GM10266 (cell line): ENCODE measurements around the gene TECPR2.

Experiments
- DNase-seq: peaks from one replicate; pipeline ENCODE4 v3.0.0; 2012; ENCODE audit errors: extremely low spot score
- CTCF ChIP-seq: IDR thresholded peaks from 2 replicates; pipeline ENCODE4 v1.5.1; 2012; ENCODE audit warnings: mild to moderate bottlenecking, low read depth; ENCODE audit not compliant: control insufficient read depth, insufficient read depth; ENCODE audit errors: missing control alignments

TECPR2 gene

GRCh38 chr14:102317564-102318248 is 45.0 kb upstream of the TECPR2 start:
- peak; percentile 57 for DNase-seq
- peak; percentile 36 for TF ChIP-seq CTCF

- no peak for DNase-seq
- no peak for TF ChIP-seq CTCF
Observed at GRCh38 chr14:102318781-102319276, 43.9 kb upstream of the TECPR2 start.

- DNase-seq, result peak; percentile 96
- TF ChIP-seq CTCF, result no peak
Observed at GRCh38 chr14:102319351-102320032, 43.2 kb upstream of the TECPR2 start, which contains the start of gene ZNF839. ZNF839 (plus strand) TSS chr14:102319746; CDS start chr14:102319766, 20 bp downstream.

GRCh38 chr14:102320033-102320660 is 42.6 kb upstream of the TECPR2 start:
- peak; percentile 49 for DNase-seq
- no peak for TF ChIP-seq CTCF

GRCh38 chr14:102320671-102321455 is 41.9 kb upstream of the TECPR2 start:
- DNase-seq, result no peak
- no peak for TF ChIP-seq CTCF

GRCh38 chr14:102321456-102322422 is 41.0 kb upstream of the TECPR2 start:
- no peak for DNase-seq
- TF ChIP-seq CTCF, result no peak
